Thyroid gland (tissue), 4 donors: ENCODE data around the gene THAP4. TPM values are rescaled to one million over a fixed set of nuclear protein-coding genes. Genes with fewer than 3 reads are reported as not detected.
"Not testable (repeated sequence)": the region's sequence is repeated elsewhere in the genome, so short reads cannot be mapped to it uniquely, and the experiment has no call there.

Source experiments
- DNase-seq, 2 donors: peaks; one replicate each; pipeline ENCODE4 v3.0.0-alpha.2; 2019
- H3K27ac ChIP-seq, 3 donors: fragments of 200-600 bp; sonication (generic); 1 replicate in 2 of 3; 2 replicates in 1 of 3; pipeline ENCODE4 v1.5.1; 2016 to 2019; ENCODE audit warnings: mild to moderate bottlenecking in 1 of 3, moderate library complexity in 1 of 3
- H3K27me3 ChIP-seq: fragments of 200-600 bp; sonication (generic); one replicate; pipeline ENCODE4 v1.5.1; 2019
- H3K36me3 ChIP-seq, 2 donors: fragments of 200-600 bp; sonication (generic); one replicate each; pipeline ENCODE4 v1.5.1; 2016 to 2019
- H3K4me1 ChIP-seq, 2 donors: fragments of 200-600 bp; sonication (generic); one replicate each; pipeline ENCODE4 v1.5.1; 2017 to 2019
- H3K4me3 ChIP-seq, 3 donors: fragments of 200-600 bp; sonication (generic); replicated peaks in 1 of 3; 1 replicate in 2 of 3; 2 replicates in 1 of 3; pipeline ENCODE4 v1.5.1; 2016; ENCODE audit warnings: mild to moderate bottlenecking in 1 of 3
- H3K9me3 ChIP-seq: fragments of 200-600 bp; sonication (generic); one replicate; pipeline ENCODE4 v1.5.1; 2017
- POLR2A ChIP-seq, 2 donors: fragments of 450-650 bp; IDR thresholded peaks; one replicate each; pipeline ENCODE4 v1.6.1; 2017; ENCODE audit warnings: antibody characterized with exemption in 2 of 2, mild to moderate bottlenecking in 2 of 2, moderate library complexity in 1 of 2
- WGBS, 2 donors: methylation state at CpG; one replicate each; pipeline ENCODE4 v1.1.5; 2017; 5-methylcytosine and 5-hydroxymethylcytosine counted together
- intact Hi-C: fragments of 100-400 bp; cut with DNase I; formaldehyde crosslinking; loops from one replicate; pipeline ENCODE4 v1.15.1; 2023
- total RNA-seq, 4 donors: library from RNA; depleted of rRNA; stranded (reverse); fragments of >200 nt; gene quantifications; one replicate each; pipeline ENCODE4 v1.2.3, GENCODE V29; 2016
- TF ChIP-seq, protein P1 (sequence below), 6 experiments: fragments of 200-600 bp in 3 of 6; fragments of 450-650 bp in 3 of 6; sonication (generic) in 3 of 6; IDR thresholded peaks; one replicate each; pipeline ENCODE4 v1.5.1; 2016 to 2019; ENCODE audit warnings: antibody characterized with exemption in 6 of 6, mild to moderate bottlenecking in 2 of 6, inconsistent platforms in 1 of 6, moderate library complexity in 1 of 6

Gene THAP4
- total RNA-seq, 4 donors from 2014 or later, result 42.9 to 53.6 (median 46.2) TPM

DNA sequence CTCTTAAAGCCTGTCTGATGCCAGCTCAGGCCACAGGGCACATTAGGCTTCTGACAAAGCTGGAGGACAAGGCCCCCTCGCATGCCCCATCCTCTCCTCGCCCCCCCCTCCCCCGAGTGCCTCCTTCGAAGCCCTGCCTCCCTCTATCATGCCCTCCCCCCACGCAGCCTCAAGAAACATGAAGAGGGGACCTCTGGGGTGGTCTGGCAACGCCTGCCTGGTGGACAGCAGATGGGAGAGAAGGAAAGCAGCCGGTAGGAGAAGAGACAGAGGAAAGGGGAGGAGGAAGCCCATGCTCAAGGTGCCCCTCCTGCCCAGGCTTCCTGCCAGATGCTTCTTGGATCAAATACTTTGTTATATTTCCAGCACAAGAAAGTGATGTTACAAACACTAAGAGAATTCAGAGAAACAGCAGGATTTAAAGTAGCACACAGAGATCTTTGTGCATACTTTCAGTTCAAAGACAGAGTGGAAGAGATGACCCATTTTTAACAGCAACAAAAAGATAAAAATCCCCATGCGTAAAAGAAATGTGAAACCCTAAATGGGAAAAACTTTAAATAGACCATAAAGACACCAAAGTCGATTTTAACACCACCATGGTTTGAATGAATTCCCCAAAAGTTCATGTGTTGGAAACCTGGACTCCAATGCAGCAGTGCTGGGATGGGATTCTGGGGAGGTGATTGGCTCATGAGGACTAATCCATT lies 59.4 kb downstream of the THAP4 start:
- no peak overlapping the region for H3K27ac ChIP-seq
- H3K27me3 ChIP-seq, result no peaks in the 10 kb centered on the region
- DNase-seq, result peak in 1 of 2 donors; percentile 21
- peaks cover 0 to 9% of the 10 kb centered on the region in 2 donors for H3K4me1 ChIP-seq
- peaks cover 3 to 14% of the 10 kb centered on the region in 2 donors for H3K36me3 ChIP-seq
- no peaks in the 10 kb centered on the region for H3K9me3 ChIP-seq
- TF ChIP-seq, protein P1, sequence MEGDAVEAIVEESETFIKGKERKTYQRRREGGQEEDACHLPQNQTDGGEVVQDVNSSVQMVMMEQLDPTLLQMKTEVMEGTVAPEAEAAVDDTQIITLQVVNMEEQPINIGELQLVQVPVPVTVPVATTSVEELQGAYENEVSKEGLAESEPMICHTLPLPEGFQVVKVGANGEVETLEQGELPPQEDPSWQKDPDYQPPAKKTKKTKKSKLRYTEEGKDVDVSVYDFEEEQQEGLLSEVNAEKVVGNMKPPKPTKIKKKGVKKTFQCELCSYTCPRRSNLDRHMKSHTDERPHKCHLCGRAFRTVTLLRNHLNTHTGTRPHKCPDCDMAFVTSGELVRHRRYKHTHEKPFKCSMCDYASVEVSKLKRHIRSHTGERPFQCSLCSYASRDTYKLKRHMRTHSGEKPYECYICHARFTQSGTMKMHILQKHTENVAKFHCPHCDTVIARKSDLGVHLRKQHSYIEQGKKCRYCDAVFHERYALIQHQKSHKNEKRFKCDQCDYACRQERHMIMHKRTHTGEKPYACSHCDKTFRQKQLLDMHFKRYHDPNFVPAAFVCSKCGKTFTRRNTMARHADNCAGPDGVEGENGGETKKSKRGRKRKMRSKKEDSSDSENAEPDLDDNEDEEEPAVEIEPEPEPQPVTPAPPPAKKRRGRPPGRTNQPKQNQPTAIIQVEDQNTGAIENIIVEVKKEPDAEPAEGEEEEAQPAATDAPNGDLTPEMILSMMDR (IDR thresholded peaks at IDR 0.05), result no peak
- TF ChIP-seq POLR2A (IDR thresholded peaks at IDR 0.05), result no peak
- intact Hi-C loops, result no loop called here
- WGBS, 2 donors, result 44 to 51% methylated on average over 9 of the region's 9 CpGs
- H3K4me3 ChIP-seq, result no peak overlapping the region

- Histone ChIP-seq H3K27me3 (no peaks in the 10 kb centered on the region), H3K27ac (no peak overlapping the region), H3K4me1 (peaks cover 0 to 9% of the 10 kb centered on the region in 2 donors), H3K4me3 (no peak overlapping the region), H3K36me3 (peaks cover 0 to 10% of the 10 kb centered on the region in 2 donors), H3K9me3 (no peaks in the 10 kb centered on the region)
- TF ChIP-seq POLR2A (IDR thresholded peaks at IDR 0.05), result no peak
- intact Hi-C loops, result no loop called here
- no peak for DNase-seq
- 89% methylated on average over 13 to 14 of the region's 14 CpGs for WGBS, 2 donors
These were observed 60.7 kb downstream of the THAP4 start for GRCh38 chr2:241576293-241576654.

DNA sequence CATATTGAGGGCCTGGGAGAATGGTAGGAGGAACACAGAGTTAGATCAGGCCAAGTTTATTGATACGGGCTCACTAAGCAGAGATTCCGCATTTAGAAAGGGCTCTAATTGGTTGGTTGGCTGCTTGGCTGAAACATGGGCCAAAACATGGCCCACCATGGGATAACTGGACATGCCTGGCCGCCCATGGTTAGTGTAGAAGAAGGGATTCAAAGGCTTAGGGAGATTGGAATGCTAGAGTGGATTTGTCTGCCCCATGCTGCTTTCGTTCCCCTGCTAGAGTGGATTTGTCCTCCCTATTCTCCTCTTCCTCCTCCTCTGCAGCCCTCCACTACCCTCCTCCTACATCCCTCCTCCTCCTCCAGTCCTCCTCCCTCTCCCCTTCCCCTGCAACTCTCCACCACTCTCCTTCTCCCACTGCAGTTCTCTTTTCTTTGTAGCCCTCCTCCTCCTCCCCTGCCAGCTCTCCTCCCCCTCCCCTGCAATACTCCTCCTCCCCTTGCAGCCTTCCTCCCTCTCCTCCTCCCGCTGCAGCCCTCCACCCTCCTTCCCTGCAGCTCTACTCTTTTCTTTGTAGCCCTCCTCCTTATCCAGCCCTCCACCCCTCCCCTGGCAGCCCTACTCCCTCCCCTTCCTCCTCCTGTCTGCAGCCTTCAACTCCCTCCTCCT lies 61.2 kb downstream of the THAP4 start:
- Histone ChIP-seq H3K27ac (no peak overlapping the region), H3K36me3 (peaks cover 0 to 10% of the 10 kb centered on the region in 2 donors), H3K4me1 (peaks cover 0 to 9% of the 10 kb centered on the region in 2 donors), H3K4me3 (no peak overlapping the region), H3K9me3 (no peaks in the 10 kb centered on the region), H3K27me3 (no peaks in the 10 kb centered on the region)
- intact Hi-C loops, result no loop called here
- whole genome bisulfite sequencing, 2 donors, result 82 to 88% methylated on average over 5 of the region's 5 CpGs
- TF ChIP-seq POLR2A (IDR thresholded peaks at IDR 0.05), result no peak
- TF ChIP-seq, protein P1 (IDR thresholded peaks at IDR 0.05), result no peak
- DNase-seq, result no peak

DNA sequence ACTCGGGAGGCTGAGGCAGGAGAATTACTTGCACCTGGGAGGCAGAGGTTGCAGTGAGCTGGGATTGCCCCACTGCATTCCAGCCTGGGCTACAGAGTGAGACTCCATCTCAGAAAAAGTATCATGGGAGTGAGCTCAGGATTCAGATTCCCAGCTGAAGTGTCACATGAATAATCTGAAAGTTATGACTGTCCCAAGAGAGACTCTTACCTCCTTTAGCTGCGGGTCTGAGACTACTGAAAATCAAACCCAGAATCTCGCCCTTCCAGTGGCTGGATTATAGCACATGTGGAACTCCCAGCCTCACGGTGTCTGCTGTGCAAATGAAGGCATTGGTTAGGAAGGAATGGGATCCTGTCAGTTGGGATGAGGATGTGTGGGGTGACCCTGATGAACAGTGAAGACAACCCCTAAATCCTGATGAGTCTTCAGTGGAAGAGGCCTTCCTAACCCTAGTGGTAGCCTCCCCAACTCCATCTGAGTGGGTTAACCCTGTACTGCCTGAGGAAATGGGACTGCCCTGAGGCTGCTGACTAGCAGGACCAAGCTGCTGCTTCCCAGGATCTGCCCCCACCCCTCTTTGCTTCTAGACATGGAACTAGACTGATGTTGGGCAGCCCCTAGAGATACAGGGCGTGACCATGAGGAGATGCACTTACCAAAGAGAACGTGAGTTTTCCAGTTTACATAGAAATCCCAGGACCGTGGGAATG lies 61.9 kb downstream of the THAP4 start:
- Histone ChIP-seq H3K27me3 (no peaks in the 10 kb centered on the region), H3K36me3 (peaks cover 0 to 10% of the 10 kb centered on the region in 2 donors), H3K4me1 (peaks cover 0 to 9% of the 10 kb centered on the region in 2 donors), H3K27ac (no peak overlapping the region), H3K9me3 (no peaks in the 10 kb centered on the region), H3K4me3 (no peak overlapping the region)
- intact Hi-C loops, result no loop called here
- no peak for DNase-seq
- WGBS, 2 donors, result 85 to 89% methylated on average over 7 of the region's 7 CpGs
- TF ChIP-seq, protein P1 (IDR thresholded peaks at IDR 0.05), result no peak
- TF ChIP-seq POLR2A (IDR thresholded peaks at IDR 0.05), result no peak

DNA sequence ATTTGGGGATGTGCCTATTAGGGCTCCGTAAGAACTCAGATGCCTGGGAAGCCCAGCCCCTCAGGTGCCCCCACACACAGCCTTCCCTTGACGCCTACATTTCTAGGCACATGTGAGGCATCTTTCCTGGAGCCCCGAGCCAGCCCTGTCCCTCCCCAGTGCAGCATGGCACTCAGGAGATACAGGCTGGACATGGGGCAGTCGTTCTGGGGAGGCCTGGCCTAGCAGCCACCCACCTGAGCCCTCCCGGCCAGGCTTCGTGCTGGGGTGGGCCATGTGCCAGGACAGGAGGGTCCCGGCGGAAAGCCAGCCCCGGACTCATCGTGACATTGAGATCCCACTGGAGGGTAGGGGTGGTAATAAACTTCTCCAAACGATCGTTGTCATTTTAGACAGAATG lies 63.2 kb downstream of the THAP4 start:
- H3K27ac ChIP-seq, result no peak overlapping the region
- no peak for DNase-seq
- TF ChIP-seq, protein P1 (IDR thresholded peaks at IDR 0.05), result no peak
- no peak for TF ChIP-seq POLR2A (IDR thresholded peaks at IDR 0.05)
- no peaks in the 10 kb centered on the region for H3K9me3 ChIP-seq
- H3K4me3 ChIP-seq, result no peak overlapping the region
- peaks cover 0 to 10% of the 10 kb centered on the region in 2 donors for H3K36me3 ChIP-seq
- intact Hi-C loops, result no loop called here
- no peaks in the 10 kb centered on the region for H3K27me3 ChIP-seq
- peaks cover 0 to 9% of the 10 kb centered on the region in 2 donors for H3K4me1 ChIP-seq
- 92 to 94% methylated on average over 12 of the region's 12 CpGs for WGBS, 2 donors

DNA sequence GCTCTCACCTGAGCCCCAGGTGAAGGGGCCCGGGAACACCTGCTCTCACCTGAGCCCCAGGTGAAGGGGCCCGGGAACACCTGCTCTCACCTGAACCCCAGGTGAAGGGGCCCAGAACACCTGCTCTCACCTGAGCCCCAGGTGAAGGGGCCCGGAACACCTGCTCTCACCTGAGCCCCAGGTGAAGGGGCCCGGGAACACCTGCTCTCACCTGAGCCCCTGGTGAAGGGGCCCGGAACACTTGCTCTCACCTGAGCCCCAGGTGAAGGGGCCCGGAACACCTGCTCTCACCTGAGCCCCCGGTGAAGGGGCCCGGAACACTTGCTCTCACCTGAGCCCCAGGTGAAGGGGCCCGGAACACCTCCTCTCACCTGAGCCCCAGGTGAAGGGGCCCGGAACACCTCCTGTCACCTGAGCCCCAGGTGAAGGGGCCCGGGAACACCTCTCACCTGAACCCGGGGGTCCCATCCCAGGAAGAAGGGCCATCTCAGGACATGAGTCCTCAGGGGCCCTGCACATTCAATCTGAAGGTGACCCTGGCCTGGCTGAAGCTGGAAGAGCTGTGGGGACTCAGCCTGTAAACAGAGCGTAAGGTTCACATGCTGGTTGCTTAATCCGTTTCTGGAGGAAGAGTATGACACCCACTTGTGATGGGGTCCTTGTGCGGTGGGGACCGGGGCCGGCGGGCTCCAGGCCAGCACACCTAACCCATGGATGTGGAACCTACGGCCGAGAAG lies 63.9 kb downstream of the THAP4 start:
- H3K27me3 ChIP-seq, H3K9me3 ChIP-seq, H3K4me1 ChIP-seq, H3K27ac ChIP-seq, DNase-seq, intact Hi-C loops, H3K4me3 ChIP-seq, H3K36me3 ChIP-seq: not testable (repeated sequence)
- 90 to 97% methylated on average over 6 to 8 of the region's 20 CpGs for WGBS, 2 donors
